IMR-90 (cell line): Measurements from ENCODE around the gene PLEKHJ1. TPM values are rescaled to one million over a fixed set of nuclear protein-coding genes. Genes with fewer than 3 reads are reported as not detected.

ENCODE experiments used
- ATAC-seq: fragments of 200-7000 bp; cut with Tn5 transposase; 2 replicates; pipeline ENCODE4 v1.9.1; 2020; ENCODE audit warnings: low read depth, mild to moderate bottlenecking, moderate library complexity
- BruUV-seq: library from RNA; stranded (reverse); fragments of 400-500 nt; replicated peaks from 2 replicates; lab custom pipeline; 2021; lab: Mats Ljungman, UMichigan
- CTCF ChIA-PET: fragments of 300-600 bp; formaldehyde crosslinking; extraction: SDS; loops from one replicate; lab custom pipeline; 2021; ENCODE audit warnings: antibody characterized with exemption; lab: Yijun Ruan, JAX
- POLR2A ChIA-PET: fragments of 300-600 bp; sonication (Branson Sonifier 250); formaldehyde crosslinking; loops from one replicate; lab custom pipeline; 2022; ENCODE audit warnings: antibody characterized with exemption; ENCODE audit not compliant: unreplicated experiment; lab: Charles Lee
- DNase-seq: peaks from one replicate; pipeline ENCODE4 v3.0.0; 2013
- H2AFZ ChIP-seq: replicated peaks from 2 replicates; pipeline ENCODE3; 2013; ENCODE audit warnings: low read length, mild to moderate bottlenecking; ENCODE audit not compliant: poor library complexity
- H2AK5ac ChIP-seq: 2 replicates; pipeline ENCODE4 v1.6.1; 2013; ENCODE audit warnings: low read depth, low read length, inconsistent platforms
- H2AK9ac ChIP-seq: replicated peaks from 2 replicates; pipeline ENCODE3; 2013; ENCODE audit warnings: mild to moderate bottlenecking, low read depth, low read length, moderate library complexity; ENCODE audit not compliant: poor library complexity
- H2BK120ac ChIP-seq: 2 replicates; pipeline ENCODE4 v1.6.1; 2013; ENCODE audit warnings: low read depth, low read length, inconsistent platforms
- H2BK15ac ChIP-seq: 3 replicates; pipeline ENCODE4 v1.6.1; 2013; ENCODE audit warnings: low read depth, low read length, inconsistent platforms
- H2BK20ac ChIP-seq: 2 replicates; pipeline ENCODE4 v1.6.1; 2013; ENCODE audit warnings: low read depth, mild to moderate bottlenecking, inconsistent platforms, low read length, moderate library complexity
- H2BK5ac ChIP-seq: 2 replicates; pipeline ENCODE4 v1.6.1; 2013; ENCODE audit warnings: mild to moderate bottlenecking, low read depth, low read length, inconsistent platforms; ENCODE audit not compliant: poor library complexity, severe bottlenecking
- H3K14ac ChIP-seq: replicated peaks from 2 replicates; pipeline ENCODE4 v1.6.1; 2013; ENCODE audit warnings: low read depth, low read length, inconsistent platforms
- H3K18ac ChIP-seq: 2 replicates; pipeline ENCODE4 v1.6.1; 2013; ENCODE audit warnings: low read depth, low read length, control low read depth
- H3K23ac ChIP-seq: 2 replicates; pipeline ENCODE4 v1.6.1; 2013; ENCODE audit warnings: low read depth, low read length, inconsistent platforms
- H3K27ac ChIP-seq: 2 replicates; pipeline ENCODE4 v1.5.1; 2013; ENCODE audit warnings: mild to moderate bottlenecking, control low read depth, low read length; ENCODE audit not compliant: insufficient read depth
- H3K27me3 ChIP-seq: 2 replicates; pipeline ENCODE4 v1.6.1; 2013; ENCODE audit warnings: low read length; ENCODE audit not compliant: control insufficient read depth, insufficient read depth
- H3K36me3 ChIP-seq: 2 replicates; pipeline ENCODE4 v1.6.1; 2013; ENCODE audit warnings: low read length, mixed read lengths; ENCODE audit not compliant: control insufficient read depth, insufficient read depth
- H3K4ac ChIP-seq: 2 replicates; pipeline ENCODE4 v1.6.1; 2013; ENCODE audit warnings: low read depth, low read length, inconsistent platforms
- H3K4me1 ChIP-seq: 2 replicates; pipeline ENCODE4 v1.6.1; 2013; ENCODE audit warnings: low read length, mixed read lengths; ENCODE audit not compliant: control insufficient read depth, insufficient read depth
- H3K4me2 ChIP-seq: 2 replicates; pipeline ENCODE4 v1.6.1; 2013; ENCODE audit warnings: low read depth, mild to moderate bottlenecking, control low read depth, low read length, moderate library complexity
- H3K4me3 ChIP-seq: 2 replicates; pipeline ENCODE4 v1.5.1; 2013; ENCODE audit warnings: low read depth, mild to moderate bottlenecking, control low read depth, low read length, moderate library complexity; ENCODE audit not compliant: insufficient read depth
- H3K56ac ChIP-seq: 2 replicates; pipeline ENCODE4 v1.6.1; 2013; ENCODE audit warnings: low read length, inconsistent platforms; ENCODE audit not compliant: insufficient read depth; ENCODE audit errors: extremely low read depth
- H3K79me1 ChIP-seq, 2 experiments: 2 replicates each; pipeline ENCODE4 v1.6.1; 2013; ENCODE audit warnings: low read length in 2 of 2, inconsistent platforms in 1 of 2, low read depth in 1 of 2
- H3K9ac ChIP-seq: 2 replicates; pipeline ENCODE4 v1.6.1; 2013; ENCODE audit warnings: low read depth, low read length, control low read depth
- H3K9me1 ChIP-seq: 2 replicates; pipeline ENCODE4 v1.6.1; 2013; ENCODE audit warnings: low read length, inconsistent platforms; ENCODE audit not compliant: insufficient read depth
- H3K9me3 ChIP-seq: 2 replicates; pipeline ENCODE4 v1.6.1; 2013; ENCODE audit warnings: low read length; ENCODE audit not compliant: control insufficient read depth, insufficient read depth
- H4K20me1 ChIP-seq: 2 replicates; pipeline ENCODE4 v1.6.1; 2013; ENCODE audit warnings: low read length, inconsistent platforms; ENCODE audit not compliant: insufficient read depth
- H4K5ac ChIP-seq: 2 replicates; pipeline ENCODE4 v1.6.1; 2013; ENCODE audit warnings: mild to moderate bottlenecking, low read depth, low read length, control low read depth
- H4K8ac ChIP-seq, 2 experiments: 2 replicates each; pipeline ENCODE4 v1.6.1; 2013; ENCODE audit warnings: low read depth in 2 of 2, low read length in 2 of 2, control low read depth in 1 of 2, inconsistent platforms in 1 of 2
- H4K91ac ChIP-seq: 2 replicates; pipeline ENCODE4 v1.6.1; 2013; ENCODE audit warnings: low read depth, low read length, inconsistent platforms; ENCODE audit not compliant: insufficient read depth
- BHLHE40 ChIP-seq: fragments of 150-350 bp; IDR thresholded peaks from 2 replicates; pipeline ENCODE4 v1.6.1; 2016; ENCODE audit warnings: mild to moderate bottlenecking, low read depth, low read length
- CEBPB ChIP-seq: IDR thresholded peaks from 2 replicates; pipeline ENCODE4 v1.6.1; 2012; ENCODE audit warnings: low read depth, low read length, improper control_type of control experiment
- CTCF ChIP-seq: conservative IDR thresholded peaks from 2 replicates; pipeline ENCODE4 v1.5.1; 2012; ENCODE audit warnings: mild to moderate bottlenecking, low read depth, low read length, improper control_type of control experiment
- ELK1 ChIP-seq: fragments of 150-350 bp; IDR thresholded peaks from 2 replicates; pipeline ENCODE4 v1.6.1; 2016; ENCODE audit warnings: low read depth, mild to moderate bottlenecking, low read length, moderate library complexity, borderline replicate concordance
- FOS ChIP-seq: fragments of 150-350 bp; IDR thresholded peaks from 2 replicates; pipeline ENCODE4 v1.6.1; 2016; ENCODE audit warnings: low read depth, low read length
- MAFK ChIP-seq: IDR thresholded peaks from 2 replicates; pipeline ENCODE4 v1.6.1; 2012; ENCODE audit warnings: low read depth, low read length, improper control_type of control experiment
- MAZ ChIP-seq: IDR thresholded peaks from 2 replicates; pipeline ENCODE4 v1.6.1; 2012; ENCODE audit warnings: low read depth, mild to moderate bottlenecking, low read length, improper control_type of control experiment, moderate library complexity, borderline replicate concordance
- MXI1 ChIP-seq: IDR thresholded peaks from 2 replicates; pipeline ENCODE4 v1.6.1; 2012; ENCODE audit warnings: low read depth, mild to moderate bottlenecking, low read length, moderate library complexity, borderline replicate concordance
- POLR2A ChIP-seq: IDR thresholded peaks from 2 replicates; pipeline ENCODE4 v1.6.1; 2012; ENCODE audit warnings: mild to moderate bottlenecking, low read depth, low read length
- RAD21 ChIP-seq: IDR thresholded peaks from 2 replicates; pipeline ENCODE4 v1.6.1; 2012; ENCODE audit warnings: low read length, improper control_type of control experiment
- RCOR1 ChIP-seq: IDR thresholded peaks from 2 replicates; pipeline ENCODE4 v1.6.1; 2012; ENCODE audit warnings: mild to moderate bottlenecking, low read length, improper control_type of control experiment; ENCODE audit not compliant: insufficient replicate concordance
- RFX5 ChIP-seq: IDR thresholded peaks from 2 replicates; pipeline ENCODE4 v1.8.0; 2012; ENCODE audit warnings: low read depth, mild to moderate bottlenecking, low read length, moderate library complexity
- USF2 ChIP-seq: fragments of 150-350 bp; IDR thresholded peaks from 2 replicates; pipeline ENCODE4 v1.6.1; 2017; ENCODE audit warnings: mild to moderate bottlenecking, antibody characterized with exemption, low read length, low read depth
- WGBS, 2 experiments: methylation state at CpG; one replicate each; pipeline versions ENCODE4 v1.1.5 to v1.1.7; 2013; ENCODE audit warnings: missing lambda C conversion rate in 2 of 2; ENCODE audit not compliant: insufficient read length in 1 of 2; ENCODE audit errors: extremely low coverage in 2 of 2; 5-methylcytosine and 5-hydroxymethylcytosine counted together
- dilution Hi-C: fragments of 300-500 bp; cut with HindIII; formaldehyde crosslinking; loops from one replicate; pipeline ENCODE4 v1.14.3; 2018; ENCODE audit warnings: low sequenced_read_pairs; ENCODE audit not compliant: unreplicated experiment
- in situ Hi-C: fragments of 300-500 bp; cut with MboI; formaldehyde crosslinking; loops from 3 replicates; pipeline ENCODE4 v1.14.3; 2019; ENCODE audit warnings: low sequenced_read_pairs, inconsistent platforms, mixed read lengths
- intact Hi-C: fragments of 100-400 bp; cut with micrococcal nuclease; formaldehyde crosslinking; loops from 2 replicates; pipeline ENCODE4 v1.10.0; 2022
- polyA plus RNA-seq, 3 experiments: library from polyadenylated mRNA; depleted of rRNA; stranded (reverse); fragments of >200 nt; gene quantifications; 2 replicates each; pipeline ENCODE4 v1.2.3, GENCODE V29; 2012; ENCODE audit warnings: low replicate concordance in 1 of 3
- total RNA-seq: library from RNA; depleted of rRNA; stranded (reverse); fragments of >200 nt; gene quantifications from 2 replicates; pipeline ENCODE4 v1.2.3, GENCODE V29; 2012

The PLEKHJ1 gene
- total and polyA plus RNA-seq, 2 of the 4 experiments (the other 2 are of a cell fraction) = 31.7 to 62.8 TPM

- no peak overlapping the region for H2BK15ac ChIP-seq
- no peak overlapping the region for H2BK20ac ChIP-seq
- H4K20me1 ChIP-seq = peaks cover 25% of the 10 kb centered on the region
- no peak overlapping the region for H3K4ac ChIP-seq
- no peak overlapping the region for H2BK5ac ChIP-seq
- H2BK120ac ChIP-seq = no peak overlapping the region
- 88% methylated on average over 3 of the region's 12 CpGs; no CpG with 5 or more reads in 1 of the 2 experiments for WGBS, 2 experiments
- no TSS peak for BruUV-seq
- no peak overlapping the region for H3K23ac ChIP-seq
- no peaks in the 10 kb centered on the region; the same call in 1 of the 2 replicates for H3K9me1 ChIP-seq
- POLR2A ChIA-PET = no interaction called here
- H4K91ac ChIP-seq = no peak overlapping the region
- no peak overlapping the region for H3K56ac ChIP-seq
- dilution Hi-C loops = no loop called here
- ATAC-seq = no peak
- no peak overlapping the region for H3K4me3 ChIP-seq
- peaks cover 60% of the 10 kb centered on the region for H3K36me3 ChIP-seq
- no peak overlapping the region for H2AK5ac ChIP-seq
- no peaks in the 10 kb centered on the region for H3K27me3 ChIP-seq
- H2AFZ ChIP-seq = peak overlapping the region; percentile 51
- H3K14ac ChIP-seq = no peak overlapping the region
- H3K79me1 ChIP-seq = peaks cover 9 to 43% of the 10 kb centered on the region in 2 experiments
- CTCF ChIA-PET = no interaction called here
- peaks cover 2% of the 10 kb centered on the region; the same call in 1 of the 2 replicates for H3K4me1 ChIP-seq
- H4K8ac ChIP-seq = 0 out of 4 replicates have a peak overlapping the region, but pooled peaks of 1 of the 2 experiments have one; percentile 20
- H3K9ac ChIP-seq = no peak overlapping the region
- no peak overlapping the region for H3K27ac ChIP-seq
- H3K4me2 ChIP-seq = no peak overlapping the region
- H3K9me3 ChIP-seq = no peaks in the 10 kb centered on the region
- in situ Hi-C loops = no loop called here
- no peak overlapping the region for H3K18ac ChIP-seq
- no peak overlapping the region for H4K5ac ChIP-seq
- DNase-seq = no peak
- intact Hi-C loops = no loop called here
- H2AK9ac ChIP-seq = no peak overlapping the region
- TF ChIP-seq MAZ (no peak), RAD21 (no peak), POLR2A (no peak), CEBPB (no peak), FOS (no peak), RCOR1 (no peak), CTCF (no peak), MAFK (no peak), USF2 (no peak), MXI1 (no peak), ELK1 (no peak), BHLHE40 (no peak), RFX5 (no peak)
Measured at GRCh38 chr19:2230807-2231533, 5.2 kb downstream of the PLEKHJ1 start.
